Activated T-helper 1 cell treated with anti-CD3 and anti-CD28 coated beads, Interleukin-12 subunit alpha, Interleukin-12 subunit beta, Interleukin-2, Interleukin-4 antibody, amounts not matched to agents 30 ng/mL and 10 ng/mL and 1 ng/mL, durations not matched to agents 14 hours and 24 hours and 36 hours (primary cell): ENCODE data around the gene MPP1. TPM values are rescaled to one million over a fixed set of nuclear protein-coding genes. Genes with fewer than 3 reads are reported as not detected.
A peak's percentile ranks its signal among the peaks of the same experiment; 100 is the strongest.
"Not testable (repeated sequence)": the region's sequence is repeated elsewhere in the genome, so short reads cannot be mapped to it uniquely, and the experiment has no call there.

ENCODE experiments used
- DNase-seq: peaks from one replicate; pipeline ENCODE4 v3.0.0; 2021; ENCODE audit warnings: low spot score
- H3K27ac Mint-ChIP-seq: one replicate; pipeline ENCODE4 v1.8.0; 2021; ENCODE audit warnings: mild to moderate bottlenecking, mixed read lengths
- H3K27me3 Mint-ChIP-seq: one replicate; pipeline ENCODE4 v1.8.0; 2022; ENCODE audit warnings: mild to moderate bottlenecking, moderate library complexity, mixed read lengths; ENCODE audit not compliant: insufficient read depth
- H3K36me3 Mint-ChIP-seq: one replicate; pipeline ENCODE4 v1.8.0; 2021; ENCODE audit warnings: low read depth, mixed read lengths
- H3K4me1 Mint-ChIP-seq: one replicate; pipeline ENCODE4 v1.8.0; 2021; ENCODE audit warnings: low read depth, mixed read lengths
- H3K4me3 Mint-ChIP-seq: one replicate; pipeline ENCODE4 v1.8.0; 2021; ENCODE audit warnings: mild to moderate bottlenecking, moderate library complexity, mixed read lengths
- H3K9me3 Mint-ChIP-seq: one replicate; pipeline ENCODE4 v1.8.0; 2021; ENCODE audit warnings: mixed read lengths
- intact Hi-C: fragments of 100-400 bp; cut with micrococcal nuclease; formaldehyde crosslinking; loops from one replicate; pipeline ENCODE4 v1.15.1; 2024
- total RNA-seq: library from RNA; stranded (reverse); gene quantifications from 2 replicates; pipeline ENCODE4 v1.2.3, GENCODE V29; 2022

Gene MPP1
- total RNA-seq, 1 donor from 2014 or later, result 28.7 TPM

DNA sequence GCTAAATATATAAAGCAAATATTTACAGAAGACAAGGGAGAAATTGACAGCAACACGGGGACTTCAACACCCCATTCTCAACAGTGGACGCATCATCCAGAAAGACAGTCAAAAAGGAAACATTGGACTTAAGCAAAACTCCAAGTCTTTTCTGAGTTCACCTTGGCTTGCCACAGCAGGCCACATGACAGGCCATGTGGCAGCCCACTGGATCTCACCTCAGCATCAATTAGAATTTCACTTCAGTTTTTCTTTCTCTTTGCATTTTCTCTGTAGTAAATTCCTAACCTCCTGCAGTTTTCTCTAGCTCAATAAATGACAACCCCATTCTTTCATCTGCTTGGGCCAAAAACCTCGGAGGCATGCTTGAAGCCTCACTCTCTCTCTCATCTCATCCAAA is 16.7 kb upstream of the MPP1 start:
- no peak overlapping the region for H3K27ac Mint-ChIP-seq
- no peak for DNase-seq
- H3K4me1 Mint-ChIP-seq, result peaks cover 5% of the 10 kb centered on the region
- H3K4me3 Mint-ChIP-seq, result no peak overlapping the region
- peaks cover 3% of the 10 kb centered on the region for H3K27me3 Mint-ChIP-seq
- H3K36me3 Mint-ChIP-seq, result peaks cover 3% of the 10 kb centered on the region
- intact Hi-C loops, result no loop called here
- H3K9me3 Mint-ChIP-seq, result no peaks in the 10 kb centered on the region

DNA sequence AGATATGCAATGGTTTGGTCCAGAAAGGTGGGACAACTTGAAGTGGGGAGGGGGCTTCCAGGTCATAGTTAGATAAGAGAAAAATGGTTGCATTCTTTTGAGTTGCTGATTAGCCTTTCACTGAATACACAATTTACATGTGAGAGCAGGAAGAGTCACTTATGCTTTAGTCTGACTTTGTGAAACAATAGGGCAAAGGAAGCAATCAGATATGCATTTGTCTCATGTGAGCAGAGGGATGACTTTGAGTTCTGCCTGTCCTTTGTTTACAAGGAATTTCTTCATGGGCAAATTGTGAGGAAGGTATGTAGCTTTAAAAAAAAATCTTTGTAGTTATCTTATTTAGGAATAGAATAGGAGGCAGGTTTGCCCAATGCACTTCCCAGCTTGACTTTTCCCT is 16.2 kb upstream of the MPP1 start:
- Mint-ChIP-seq H3K9me3 (no peaks in the 10 kb centered on the region), H3K4me1 (peaks cover 3% of the 10 kb centered on the region), H3K4me3 (no peak overlapping the region), H3K27me3 (peaks cover 3% of the 10 kb centered on the region), H3K27ac (no peak overlapping the region), H3K36me3 (peaks cover 2% of the 10 kb centered on the region)
- DNase-seq, result no peak
- intact Hi-C loops, result no loop called here

DNA sequence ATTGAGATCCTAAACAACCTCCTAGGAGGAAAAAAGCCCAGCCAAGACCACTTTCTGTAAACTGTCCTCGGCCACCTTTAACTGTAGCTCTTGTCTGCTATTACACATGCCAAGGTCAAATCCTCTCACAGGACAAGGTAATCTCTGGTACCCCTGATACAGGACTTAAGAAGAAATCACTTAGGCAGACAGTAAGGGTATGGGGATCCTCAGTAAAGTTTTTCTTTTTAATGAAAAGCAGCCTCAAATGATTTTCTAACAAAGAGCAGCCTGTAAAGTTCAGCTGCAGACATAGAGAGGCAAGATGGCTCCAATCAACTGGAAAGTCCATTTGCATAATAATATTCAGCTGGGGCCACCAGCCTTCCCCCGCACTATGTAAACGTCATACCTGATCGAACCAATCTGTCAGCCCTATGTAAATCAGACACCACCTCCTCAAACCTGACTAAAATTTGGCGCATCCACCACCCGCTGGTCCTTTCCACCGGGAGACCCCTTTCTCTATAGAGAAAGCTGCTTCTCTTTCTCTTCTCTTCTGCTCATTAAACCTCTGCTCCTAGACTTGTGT is 14.6 kb upstream of the MPP1 start:
- Mint-ChIP-seq H3K4me3 (no peak overlapping the region), H3K9me3 (no peaks in the 10 kb centered on the region), H3K36me3 (no peaks in the 10 kb centered on the region), H3K4me1 (no peaks in the 10 kb centered on the region), H3K27ac (no peak overlapping the region), H3K27me3 (peaks cover 3% of the 10 kb centered on the region)
- DNase-seq, result no peak
- intact Hi-C loops, result no loop called here

DNA sequence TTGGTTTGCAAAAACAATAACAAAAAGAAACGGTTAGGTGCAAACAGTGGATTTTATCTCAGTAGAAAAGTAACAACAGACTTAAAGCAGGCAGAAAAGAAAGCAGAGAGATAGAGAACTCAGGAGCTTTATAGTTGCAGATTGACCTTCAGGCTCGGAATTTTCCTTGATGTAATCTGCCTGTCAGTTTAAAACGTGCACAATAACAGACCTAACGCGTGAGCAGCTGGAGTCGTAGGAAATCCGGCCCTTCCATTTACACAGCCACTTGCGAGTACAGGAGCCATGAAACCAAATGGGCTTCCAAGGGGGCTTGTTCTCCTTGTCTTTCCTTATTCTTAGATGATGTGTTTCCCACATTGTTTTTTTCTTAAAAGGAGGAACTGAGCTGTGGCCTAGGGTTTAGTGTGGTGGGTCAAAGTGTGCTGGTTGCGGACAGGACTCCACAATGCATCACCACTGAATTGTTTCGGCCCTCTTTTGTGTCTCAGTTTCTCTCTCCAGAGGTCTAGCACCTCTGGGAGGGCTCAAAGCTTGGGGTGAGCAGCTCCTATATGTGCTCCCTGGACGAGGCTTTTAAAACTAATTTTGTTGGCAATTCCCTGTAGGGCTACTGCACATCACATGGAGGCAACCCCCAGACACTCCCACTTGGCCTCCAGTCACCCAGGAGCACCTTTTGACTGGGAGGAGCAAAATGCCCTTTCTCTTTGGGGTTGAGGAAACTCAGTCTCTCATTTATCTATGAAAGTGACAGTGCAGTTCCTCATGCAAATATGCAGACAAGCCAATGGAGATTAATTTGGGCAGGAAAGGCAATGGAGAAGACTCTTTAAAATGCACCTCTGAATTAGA is 13.9 kb upstream of the MPP1 start:
- Mint-ChIP-seq H3K4me3 (no peak overlapping the region), H3K4me1 (no peaks in the 10 kb centered on the region), H3K27me3 (peaks cover 3% of the 10 kb centered on the region), H3K9me3 (no peaks in the 10 kb centered on the region), H3K27ac (no peak overlapping the region), H3K36me3 (no peaks in the 10 kb centered on the region)
- no peak for DNase-seq
- intact Hi-C loops, result no loop called here

DNA sequence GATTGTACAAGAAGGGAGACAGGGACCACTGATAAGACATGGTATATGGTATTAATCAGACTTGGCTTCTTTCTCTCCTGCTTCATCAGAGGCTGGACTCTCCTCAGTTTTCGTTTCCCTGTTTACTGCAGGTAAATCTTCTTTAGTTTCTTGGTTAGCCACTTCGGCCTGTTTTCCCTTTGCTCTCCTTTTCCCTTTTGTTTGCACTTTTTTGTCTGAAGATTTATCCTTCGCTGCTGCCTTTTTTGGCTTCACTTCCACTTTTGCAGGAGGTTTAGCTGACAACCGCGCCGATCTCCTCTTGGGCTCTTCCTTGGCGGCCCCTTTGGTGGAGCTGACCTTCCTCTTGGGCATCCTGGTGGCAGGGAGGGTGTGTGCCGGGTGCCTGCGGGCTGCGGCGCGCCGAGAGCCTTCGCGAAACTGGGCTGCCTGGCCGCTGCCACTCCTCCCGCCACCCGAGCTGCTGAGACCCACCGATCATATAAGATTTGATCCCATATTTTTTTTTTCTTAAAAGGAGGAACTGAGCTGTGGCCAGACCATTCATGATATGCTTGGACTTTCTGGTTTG is 11.8 kb upstream of the MPP1 start:
- intact Hi-C loops, result not testable (repeated sequence)

DNA sequence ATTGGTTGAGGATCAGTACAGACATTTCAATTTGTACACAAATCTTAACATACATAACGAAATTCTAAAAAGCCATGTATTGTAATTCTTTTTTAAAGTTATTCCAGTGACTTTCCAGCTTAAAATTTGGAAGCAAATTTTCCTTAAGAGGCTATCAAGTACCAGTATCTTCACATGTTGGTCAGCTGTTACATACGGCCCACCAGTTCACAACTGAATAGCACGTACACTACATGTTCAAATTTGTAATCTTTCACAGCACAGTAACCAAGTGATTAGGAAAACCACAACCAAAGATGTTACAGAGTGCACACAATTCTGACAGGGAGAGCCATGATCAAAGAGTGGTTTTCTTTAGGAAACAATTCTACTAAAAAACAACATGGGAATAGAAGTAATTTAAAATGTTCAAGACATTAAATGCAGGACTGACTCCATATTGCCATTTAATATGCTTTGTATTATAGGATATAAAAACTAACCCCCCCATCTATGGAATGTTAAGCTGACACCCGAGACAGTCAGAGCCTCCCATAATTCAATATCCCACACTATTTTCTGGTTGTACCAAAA is 11.1 kb upstream of the MPP1 start:
- H3K27ac Mint-ChIP-seq, H3K4me1 Mint-ChIP-seq, DNase-seq, H3K9me3 Mint-ChIP-seq, H3K36me3 Mint-ChIP-seq, intact Hi-C loops, H3K4me3 Mint-ChIP-seq: not testable (repeated sequence)
- peaks cover 10% of the 10 kb centered on the region for H3K27me3 Mint-ChIP-seq

More for the DNA sequence above, 11.8 kb upstream of the MPP1 start:
- not testable (repeated sequence) for H3K4me3 Mint-ChIP-seq, DNase-seq, H3K27me3 Mint-ChIP-seq, H3K9me3 Mint-ChIP-seq, H3K4me1 Mint-ChIP-seq, H3K27ac Mint-ChIP-seq, H3K36me3 Mint-ChIP-seq

DNA sequence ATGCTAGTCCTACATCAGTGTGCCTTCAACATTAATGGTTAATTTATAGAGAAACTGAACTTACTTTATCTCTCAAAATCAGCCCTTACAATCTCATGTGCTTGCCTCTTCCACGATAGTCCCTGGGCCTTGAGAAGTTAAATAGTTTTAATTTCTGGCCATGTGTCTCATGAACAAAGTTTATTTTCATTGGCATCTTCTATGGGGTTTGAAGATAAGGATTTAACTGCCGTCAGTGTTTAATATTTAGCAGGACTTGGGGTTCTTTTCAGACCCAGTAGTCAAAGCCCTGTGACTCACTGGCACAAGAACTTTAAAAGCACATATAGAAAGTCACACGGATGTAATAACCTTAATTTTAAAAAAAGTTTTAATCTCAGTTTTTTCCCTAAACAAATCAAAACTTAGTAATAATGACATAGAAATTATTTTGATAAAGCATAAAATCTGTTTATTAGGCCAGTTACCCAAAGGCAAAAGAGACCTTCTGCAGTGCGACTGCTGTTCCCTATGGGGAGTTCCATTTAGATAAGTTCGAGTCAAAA is 10.1 kb upstream of the MPP1 start:
- Mint-ChIP-seq H3K27ac (no peak overlapping the region), H3K4me1 (no peaks in the 10 kb centered on the region), H3K4me3 (no peak overlapping the region), H3K9me3 (no peaks in the 10 kb centered on the region), H3K27me3 (peaks cover 8% of the 10 kb centered on the region), H3K36me3 (no peaks in the 10 kb centered on the region)
- DNase-seq, result no peak
- intact Hi-C loops, result no loop called here

DNA sequence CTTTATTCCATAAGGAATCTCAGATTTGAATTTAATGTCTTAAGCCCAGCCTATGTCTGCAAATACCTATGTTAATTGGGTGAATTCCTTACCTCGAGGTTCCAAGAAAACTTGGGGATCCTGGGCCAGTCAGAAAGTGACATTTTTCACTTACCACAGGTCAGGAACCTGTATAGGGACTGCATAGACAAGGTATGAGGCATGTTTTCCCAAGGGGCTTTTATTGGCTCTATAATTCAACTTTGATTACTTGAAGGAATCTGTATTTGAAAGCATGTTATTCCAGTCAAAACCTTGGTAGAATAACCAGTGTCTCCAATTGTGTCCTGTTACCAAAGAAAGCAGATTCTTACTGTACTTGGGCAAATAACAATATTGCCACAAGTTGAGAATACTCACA is 8.5 kb upstream of the MPP1 start:
- DNase-seq, result no peak
- no peaks in the 10 kb centered on the region for H3K9me3 Mint-ChIP-seq
- no peak overlapping the region for H3K4me3 Mint-ChIP-seq
- H3K27me3 Mint-ChIP-seq, result peaks cover 8% of the 10 kb centered on the region
- H3K27ac Mint-ChIP-seq, result no peak overlapping the region
- no peaks in the 10 kb centered on the region for H3K36me3 Mint-ChIP-seq
- intact Hi-C loops, result no loop called here
- no peaks in the 10 kb centered on the region for H3K4me1 Mint-ChIP-seq

DNA sequence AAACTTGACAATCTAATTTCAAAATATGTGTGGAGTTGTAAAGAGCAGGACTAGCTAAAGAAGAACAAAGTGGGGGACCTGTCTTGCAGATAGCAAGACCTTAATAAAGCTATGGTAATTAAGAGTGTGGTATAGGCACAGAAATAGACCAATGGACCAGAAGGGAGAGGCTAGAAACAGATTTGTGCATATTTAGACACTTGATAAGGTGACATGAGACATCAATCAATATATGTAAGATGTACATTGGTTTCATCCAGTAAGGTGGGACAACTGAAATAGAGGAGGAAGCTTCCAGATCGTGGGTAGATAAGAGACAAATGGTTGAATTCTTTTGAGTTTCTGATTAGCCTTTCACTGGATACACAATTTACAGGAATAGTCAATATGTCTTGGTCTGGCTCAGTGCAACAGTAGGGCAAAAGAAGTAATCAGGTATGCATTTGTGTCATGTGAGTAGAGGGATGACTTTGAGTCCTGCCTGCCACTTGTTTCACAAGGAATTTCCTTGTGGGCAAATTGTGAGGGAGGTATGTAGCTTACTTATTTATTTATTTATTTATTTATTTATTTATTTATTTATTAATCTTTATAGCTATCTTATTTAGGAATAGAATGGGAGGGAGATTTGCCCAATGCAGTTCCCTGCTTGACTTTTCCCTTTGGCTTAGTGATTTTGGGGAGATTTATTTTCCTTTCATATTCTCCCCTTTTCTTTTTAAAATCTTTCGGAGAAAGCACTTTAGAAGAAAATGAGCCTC is 7.2 kb upstream of the MPP1 start:
- Mint-ChIP-seq H3K4me1 (no peaks in the 10 kb centered on the region), H3K36me3 (no peaks in the 10 kb centered on the region), H3K27ac (no peak overlapping the region), H3K9me3 (no peaks in the 10 kb centered on the region), H3K4me3 (no peak overlapping the region), H3K27me3 (peaks cover 8% of the 10 kb centered on the region)
- intact Hi-C loops, result no loop called here
- DNase-seq, result no peak

DNA sequence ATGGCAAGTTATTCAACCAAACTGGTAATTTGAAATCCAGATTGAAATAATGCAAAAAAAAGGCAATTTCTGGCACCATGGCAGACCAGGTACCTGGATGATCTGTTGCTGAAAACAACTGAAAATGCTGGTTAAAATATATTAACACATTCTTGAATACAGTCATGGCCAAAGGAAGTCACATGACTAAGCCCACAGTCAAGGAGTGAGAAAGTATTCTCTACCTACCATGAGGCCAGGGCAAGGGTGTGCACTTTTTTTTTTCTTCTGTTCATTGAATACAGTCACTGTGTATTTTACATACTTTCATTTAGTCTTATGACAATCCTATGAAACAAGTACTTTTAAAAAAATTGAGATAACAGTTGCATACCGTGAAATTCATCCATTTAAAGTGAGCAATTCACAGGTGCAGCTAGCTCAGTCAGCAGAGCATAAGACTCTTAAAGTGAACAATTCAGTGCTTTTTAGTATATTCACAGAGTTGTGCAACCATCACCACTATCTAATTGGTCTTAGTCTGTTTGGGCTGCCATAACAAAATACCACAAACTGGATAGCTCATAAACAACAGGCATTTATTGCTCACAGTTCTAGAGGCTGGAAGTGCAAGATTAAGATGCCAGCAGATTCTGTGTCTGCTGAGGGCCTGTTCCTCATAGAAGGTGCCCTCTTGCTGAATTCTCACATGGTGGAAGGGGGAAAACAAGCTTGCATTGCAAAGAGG is 4.8 kb upstream of the MPP1 start:
- intact Hi-C loops, result no loop called here
- Mint-ChIP-seq H3K27ac (no peak overlapping the region), H3K27me3 (peaks cover 8% of the 10 kb centered on the region), H3K4me1 (peaks cover 5% of the 10 kb centered on the region), H3K36me3 (no peaks in the 10 kb centered on the region), H3K9me3 (no peaks in the 10 kb centered on the region), H3K4me3 (no peak overlapping the region)
- no peak for DNase-seq

DNA sequence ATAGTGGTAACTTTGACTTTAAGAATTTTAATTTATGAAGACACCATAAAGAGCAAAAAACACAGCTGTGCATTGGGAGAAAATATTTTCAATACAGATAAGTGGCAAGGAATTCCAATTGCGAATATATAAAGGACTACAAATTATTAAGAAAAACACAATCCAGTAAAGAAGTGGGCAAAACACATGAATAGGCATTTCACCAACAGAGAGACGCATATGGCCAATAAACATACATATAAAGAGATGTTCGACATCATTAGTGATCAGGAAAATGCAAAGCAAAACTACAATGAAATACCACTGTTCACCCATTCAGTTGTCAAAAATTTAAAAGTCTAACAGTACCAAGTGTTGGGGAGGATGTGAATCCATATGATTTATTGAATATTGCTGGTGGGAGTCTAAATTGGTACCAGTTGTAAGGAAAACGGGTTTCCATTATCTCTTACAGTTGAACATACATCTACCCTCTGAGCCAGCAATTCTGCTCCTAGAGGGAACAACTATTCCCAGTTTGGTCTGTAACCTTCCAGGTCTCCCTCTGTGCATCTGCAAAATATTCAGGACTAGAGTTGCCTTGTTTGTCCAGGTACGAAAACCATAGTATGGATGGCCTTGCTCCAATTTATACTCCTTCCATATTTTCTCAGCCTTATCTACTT is 1.7 kb upstream of the MPP1 start:
- Mint-ChIP-seq H3K4me3 (no peak overlapping the region), H3K9me3 (no peaks in the 10 kb centered on the region), H3K36me3 (no peaks in the 10 kb centered on the region), H3K27ac (no peak overlapping the region), H3K4me1 (peaks cover 33% of the 10 kb centered on the region), H3K27me3 (peaks cover 2% of the 10 kb centered on the region)
- intact Hi-C loops, result no loop called here
- no peak for DNase-seq

DNA sequence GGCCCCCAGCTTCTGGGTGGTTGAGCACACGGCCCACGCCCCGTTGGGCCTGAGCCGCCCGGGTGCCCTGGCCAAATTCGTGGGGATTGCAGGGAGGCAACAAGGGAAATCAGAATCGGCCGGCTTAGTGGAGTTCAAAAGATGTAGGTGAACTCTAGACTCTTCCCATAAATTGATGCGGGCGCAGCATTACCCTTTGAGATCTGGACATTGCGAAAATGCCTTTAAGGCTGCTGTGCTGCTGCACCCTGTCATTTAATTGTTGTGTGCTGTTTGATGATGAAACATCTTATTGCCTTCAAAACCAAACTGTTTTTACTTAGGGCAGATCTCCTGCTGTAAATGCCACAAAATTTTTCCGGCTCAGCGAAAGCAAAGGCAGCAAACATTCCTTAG is 409 bp upstream of the MPP1 start:
- intact Hi-C loops, result no loop called here
- no peaks in the 10 kb centered on the region for H3K36me3 Mint-ChIP-seq
- peak overlapping the region; percentile 82 for H3K4me3 Mint-ChIP-seq
- DNase-seq, result no peak
- H3K27ac Mint-ChIP-seq, result peak overlapping the region; percentile 63
- H3K9me3 Mint-ChIP-seq, result no peaks in the 10 kb centered on the region
- H3K27me3 Mint-ChIP-seq, result no peaks in the 10 kb centered on the region
- H3K4me1 Mint-ChIP-seq, result peaks cover 40% of the 10 kb centered on the region
